ENCODE results near the gene TEN1.

Gene TEN1

GRCh38 chr17:76018801-76019200 lies 39.8 kb downstream of the TEN1 start:
- no peak for TF ChIP-seq FOXP2 (optimal IDR thresholded peaks at IDR 0.05; ENCODE audit: borderline replicate concordance, extremely low read depth, extremely low read length, insufficient read depth)
- no peak for TF ChIP-seq POLR2AphosphoS5 (IDR thresholded peaks at IDR 0.05; ENCODE audit: low read depth, low read length)
- no peak for TF ChIP-seq SIN3A (IDR thresholded peaks at IDR 0.05; ENCODE audit: borderline replicate concordance, insufficient read depth, low read length)
- no peak for TF ChIP-seq TAF1 (IDR thresholded peaks at IDR 0.05; ENCODE audit: borderline replicate concordance, insufficient read depth, low read length)
- TF ChIP-seq REST (IDR thresholded peaks at IDR 0.05; ENCODE audit: insufficient read depth in 1 of 2, low read depth in 2 of 2, low read length in 2 of 2): no peak

GRCh38 chr17:76019833-76020467 lies 40.9 kb downstream of the TEN1 start:
- TF ChIP-seq FOXP2 (optimal IDR thresholded peaks at IDR 0.05; ENCODE audit: borderline replicate concordance, extremely low read depth, extremely low read length, insufficient read depth) (no peak), POLR2AphosphoS5 (IDR thresholded peaks at IDR 0.05; ENCODE audit: low read depth, low read length) (no peak), REST (IDR thresholded peaks at IDR 0.05; ENCODE audit: insufficient read depth in 1 of 2, low read depth in 2 of 2, low read length in 2 of 2) (no peak), SIN3A (IDR thresholded peaks at IDR 0.05; ENCODE audit: borderline replicate concordance, insufficient read depth, low read length) (no peak)

- no peak for TF ChIP-seq TAF1 (IDR thresholded peaks at IDR 0.05; ENCODE audit: borderline replicate concordance, insufficient read depth, low read length)
Observed at GRCh38 chr17:76022285-76022684, 43.2 kb downstream of the TEN1 start.

- TF ChIP-seq FOXP2 (optimal IDR thresholded peaks at IDR 0.05; ENCODE audit: borderline replicate concordance, extremely low read depth, extremely low read length, insufficient read depth) (no peak), POLR2AphosphoS5 (IDR thresholded peaks at IDR 0.05; ENCODE audit: low read depth, low read length) (no peak)
Observed at GRCh38 chr17:76022973-76023899, 44.2 kb downstream of the TEN1 start.

- TF ChIP-seq TAF1 (IDR thresholded peaks at IDR 0.05; ENCODE audit: borderline replicate concordance, insufficient read depth, low read length): no peak
- TF ChIP-seq SIN3A (IDR thresholded peaks at IDR 0.05; ENCODE audit: borderline replicate concordance, insufficient read depth, low read length): no peak
- no peak for TF ChIP-seq POLR2AphosphoS5 (IDR thresholded peaks at IDR 0.05; ENCODE audit: low read depth, low read length)
- TF ChIP-seq REST (IDR thresholded peaks at IDR 0.05; ENCODE audit: insufficient read depth in 1 of 2, low read depth in 2 of 2, low read length in 2 of 2): no peak
- TF ChIP-seq FOXP2 (optimal IDR thresholded peaks at IDR 0.05; ENCODE audit: borderline replicate concordance, extremely low read depth, extremely low read length, insufficient read depth): no peak
Observed at GRCh38 chr17:76023900-76024237, 44.8 kb downstream of the TEN1 start.

- no peak for TF ChIP-seq POLR2AphosphoS5 (IDR thresholded peaks at IDR 0.05; ENCODE audit: low read depth, low read length)
- no peak for TF ChIP-seq TAF1 (IDR thresholded peaks at IDR 0.05; ENCODE audit: borderline replicate concordance, insufficient read depth, low read length)
- no peak for TF ChIP-seq FOXP2 (optimal IDR thresholded peaks at IDR 0.05; ENCODE audit: borderline replicate concordance, extremely low read depth, extremely low read length, insufficient read depth)
- TF ChIP-seq SIN3A (IDR thresholded peaks at IDR 0.05; ENCODE audit: borderline replicate concordance, insufficient read depth, low read length): no peak
- TF ChIP-seq REST (IDR thresholded peaks at IDR 0.05; ENCODE audit: insufficient read depth in 1 of 2, low read depth in 2 of 2, low read length in 2 of 2): no peak
Observed at GRCh38 chr17:76024353-76024752, 45.3 kb downstream of the TEN1 start.

Measured in PFSK-1 (cell line).